ENCODE results near the gene ATXN7.

- no peak for TF ChIP-seq FOS (IDR thresholded peaks at IDR 0.05; ENCODE audit: low read depth, low read length)
- no peak for TF ChIP-seq CTCF (conservative IDR thresholded peaks at IDR 0.05; ENCODE audit: low read depth, low read length)
- no peak for TF ChIP-seq ELK1 (IDR thresholded peaks at IDR 0.05; ENCODE audit: borderline replicate concordance, low read depth, low read length)
- no peak for TF ChIP-seq POLR2A (IDR thresholded peaks at IDR 0.05; ENCODE audit: low read depth, low read length)
- TF ChIP-seq MXI1 (IDR thresholded peaks at IDR 0.05; ENCODE audit: borderline replicate concordance, low read depth, low read length) = no peak
- no peak for TF ChIP-seq RFX5 (IDR thresholded peaks at IDR 0.05; ENCODE audit: low read depth, low read length)
- no peak for TF ChIP-seq CEBPB (IDR thresholded peaks at IDR 0.05; ENCODE audit: low read depth, low read length)
- no peak for TF ChIP-seq MAZ (IDR thresholded peaks at IDR 0.05; ENCODE audit: borderline replicate concordance, low read depth, low read length)
- no peak for TF ChIP-seq MAFK (IDR thresholded peaks at IDR 0.05; ENCODE audit: low read depth, low read length)
- no peak for TF ChIP-seq BHLHE40 (IDR thresholded peaks at IDR 0.05; ENCODE audit: low read depth, low read length)
Observed at GRCh38 chr3:63947594-63947993, 83.9 kb downstream of the ATXN7 start.
